DND-41 (cell line): ENCODE measurements around the gene CTXN1.

Experiments
- EZH2 ChIP-seq: IDR thresholded peaks from 3 replicates; pipeline ENCODE4 v1.6.1; 2012; ENCODE audit warnings: borderline replicate concordance, low read depth, mild to moderate bottlenecking, moderate library complexity, low read length, inconsistent platforms; ENCODE audit not compliant: severe bottlenecking
- TF ChIP-seq, protein P1 (sequence below): IDR thresholded peaks from 2 replicates; pipeline ENCODE4 v1.5.1; 2012; ENCODE audit warnings: borderline replicate concordance, low read length, moderate library complexity, mild to moderate bottlenecking; ENCODE audit not compliant: poor library complexity, severe bottlenecking; ENCODE audit errors: extremely low read depth

DNA sequence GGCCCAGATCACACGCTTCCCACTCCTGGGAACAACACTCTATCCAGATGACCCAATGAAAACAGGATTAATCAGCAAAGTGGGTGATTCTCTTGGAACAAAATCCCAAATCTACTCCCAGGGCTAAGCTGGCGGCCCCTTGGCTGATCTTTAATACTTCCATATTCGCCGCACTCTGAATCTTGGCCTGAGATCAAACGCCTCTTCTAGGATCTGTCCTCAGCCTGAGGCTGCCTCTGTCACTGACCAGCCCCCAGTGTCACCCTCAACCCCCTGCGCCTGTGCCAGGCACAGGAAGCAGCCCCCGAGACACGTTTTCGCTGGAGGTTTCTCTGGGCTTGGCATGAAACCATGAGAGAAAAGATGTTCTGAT, 2.4 kb upstream of the CTXN1 start:
- TF ChIP-seq, protein P1, sequence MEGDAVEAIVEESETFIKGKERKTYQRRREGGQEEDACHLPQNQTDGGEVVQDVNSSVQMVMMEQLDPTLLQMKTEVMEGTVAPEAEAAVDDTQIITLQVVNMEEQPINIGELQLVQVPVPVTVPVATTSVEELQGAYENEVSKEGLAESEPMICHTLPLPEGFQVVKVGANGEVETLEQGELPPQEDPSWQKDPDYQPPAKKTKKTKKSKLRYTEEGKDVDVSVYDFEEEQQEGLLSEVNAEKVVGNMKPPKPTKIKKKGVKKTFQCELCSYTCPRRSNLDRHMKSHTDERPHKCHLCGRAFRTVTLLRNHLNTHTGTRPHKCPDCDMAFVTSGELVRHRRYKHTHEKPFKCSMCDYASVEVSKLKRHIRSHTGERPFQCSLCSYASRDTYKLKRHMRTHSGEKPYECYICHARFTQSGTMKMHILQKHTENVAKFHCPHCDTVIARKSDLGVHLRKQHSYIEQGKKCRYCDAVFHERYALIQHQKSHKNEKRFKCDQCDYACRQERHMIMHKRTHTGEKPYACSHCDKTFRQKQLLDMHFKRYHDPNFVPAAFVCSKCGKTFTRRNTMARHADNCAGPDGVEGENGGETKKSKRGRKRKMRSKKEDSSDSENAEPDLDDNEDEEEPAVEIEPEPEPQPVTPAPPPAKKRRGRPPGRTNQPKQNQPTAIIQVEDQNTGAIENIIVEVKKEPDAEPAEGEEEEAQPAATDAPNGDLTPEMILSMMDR: no peak
- TF ChIP-seq EZH2: no peak
